GM18498 (cell line): ENCODE data around the gene TMPRSS4.

Source experiments
- ATAC-seq: cut with Tn5 transposase; IDR thresholded peaks from one replicate; pipeline ENCODE4 v1.9.1; 2021; ENCODE audit warnings: mild to moderate bottlenecking, moderate library complexity; ENCODE audit not compliant: unreplicated experiment

Gene TMPRSS4

DNA sequence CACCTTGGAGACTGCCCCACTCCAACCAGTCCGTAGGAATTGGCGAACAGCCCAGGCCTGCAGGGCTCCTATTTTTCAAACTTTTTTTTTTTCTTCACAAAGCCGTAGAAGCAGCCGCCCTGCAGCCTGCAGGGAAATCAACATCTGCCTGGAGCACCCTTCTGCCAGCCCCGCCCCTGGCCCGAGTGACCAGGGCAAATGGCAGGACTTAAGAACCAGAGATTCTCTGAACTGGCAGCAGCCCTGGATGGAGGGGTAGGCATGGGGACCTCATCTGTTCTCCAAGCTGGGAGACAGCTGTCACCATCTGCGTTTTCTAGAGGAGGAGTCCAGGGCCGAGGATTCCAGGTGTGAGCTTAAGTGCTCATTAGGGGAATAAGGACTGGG, 94.0 kb downstream of the TMPRSS4 start:
- no peak for ATAC-seq
